C4-2B (cell line): ENCODE results near the gene POLR3C.

ENCODE experiments used
- CTCF ChIP-seq: fragments of 450-650 bp; conservative IDR thresholded peaks from 2 replicates; pipeline ENCODE4 v1.5.1; 2017; ENCODE audit warnings: mild to moderate bottlenecking
- ZFX ChIP-seq: fragments of 450-650 bp; IDR thresholded peaks from 2 replicates; pipeline ENCODE4 v1.6.1; 2017

- TF ChIP-seq CTCF (no peak), ZFX (no peak)
These were observed 24.2 kb upstream of the POLR3C start for GRCh38 chr1:145799806-145800205.
